PC-3 (cell line): ENCODE data around the gene SRCAP. TPM values are rescaled to one million over a fixed set of nuclear protein-coding genes. Genes with fewer than 3 reads are reported as not detected.
A peak's percentile ranks its signal among the peaks of the same experiment; 100 is the strongest.

Source experiments
- ATAC-seq: fragments of 200-7000 bp; cut with Tn5 transposase; 2 replicates; pipeline ENCODE4 v1.9.1; 2020; ENCODE audit warnings: mild to moderate bottlenecking, moderate library complexity
- BruUV-seq: library from RNA; stranded (reverse); fragments of 400-500 nt; replicated peaks from 2 replicates; lab custom pipeline; 2021; lab: Mats Ljungman, UMichigan
- CTCF ChIA-PET: fragments of 300-600 bp; sonication (Branson Sonifier 250); formaldehyde crosslinking; loops from one replicate; lab custom pipeline; 2022; ENCODE audit warnings: antibody characterized with exemption; lab: Charles Lee
- POLR2A ChIA-PET: fragments of 300-600 bp; sonication (Branson Sonifier 250); formaldehyde crosslinking; loops from one replicate; lab custom pipeline; 2022; ENCODE audit warnings: antibody characterized with exemption; ENCODE audit not compliant: unreplicated experiment; lab: Charles Lee
- DNase-seq: peaks from one replicate; pipeline ENCODE4 v3.0.0-alpha.2; 2015
- H2AFZ ChIP-seq: fragments of 300-600 bp; sonication (generic); 2 replicates; pipeline ENCODE4 v1.6.0; 2016; ENCODE audit warnings: antibody characterized with exemption, low read length
- H3F3A ChIP-seq: fragments of 300-600 bp; sonication (generic); one replicate; pipeline ENCODE4 v1.6.0; 2017; ENCODE audit warnings: antibody characterized with exemption, low read length, control low read depth, mild to moderate bottlenecking; ENCODE audit not compliant: unreplicated experiment
- H3K27ac ChIP-seq: fragments of 300-600 bp; sonication (generic); 2 replicates; pipeline ENCODE4 v1.5.1; 2016; ENCODE audit warnings: mild to moderate bottlenecking, low read length
- H3K27me3 ChIP-seq: fragments of 300-600 bp; sonication (generic); 2 replicates; pipeline ENCODE4 v1.6.1; 2016; ENCODE audit warnings: low read length, mixed read lengths
- H3K36me3 ChIP-seq: fragments of 300-600 bp; sonication (generic); 2 replicates; pipeline ENCODE4 v1.6.1; 2016; ENCODE audit warnings: low read depth, mixed run types, low read length, mixed read lengths
- H3K4me1 ChIP-seq: fragments of 300-600 bp; sonication (generic); 2 replicates; pipeline ENCODE4 v1.5.1; 2016; ENCODE audit warnings: low read length; ENCODE audit not compliant: insufficient read depth
- H3K4me2 ChIP-seq: fragments of 300-600 bp; sonication (generic); 2 replicates; pipeline ENCODE4 v1.6.0; 2016; ENCODE audit warnings: low read length
- H3K4me3 ChIP-seq: fragments of 300-600 bp; sonication (generic); 2 replicates; pipeline ENCODE4 v1.5.1; 2016; ENCODE audit warnings: mild to moderate bottlenecking, low read length, mixed read lengths
- H3K79me2 ChIP-seq: fragments of 300-600 bp; sonication (generic); 2 replicates; pipeline ENCODE4 v1.6.1; 2017; ENCODE audit warnings: low read length, mixed read lengths
- H3K9ac ChIP-seq: fragments of 300-600 bp; sonication (generic); 2 replicates; pipeline ENCODE4 v1.6.0; 2016; ENCODE audit warnings: mild to moderate bottlenecking, low read length
- H3K9me2 ChIP-seq: fragments of 300-600 bp; sonication (generic); replicated peaks from 2 replicates; pipeline ENCODE4 v1.6.1; 2016; ENCODE audit warnings: mixed run types, low read length, mixed read lengths
- H3K9me3 ChIP-seq: fragments of 300-600 bp; sonication (generic); 2 replicates; pipeline ENCODE4 v1.6.1; 2016; ENCODE audit warnings: low read length, mixed read lengths
- H4K20me1 ChIP-seq: fragments of 300-600 bp; sonication (generic); 2 replicates; pipeline ENCODE4 v1.6.1; 2016; ENCODE audit warnings: low read length, mixed read lengths
- EZH2 ChIP-seq: fragments of 300-600 bp; sonication (generic); IDR thresholded peaks from one replicate; pipeline ENCODE4 v1.6.1; 2017; ENCODE audit warnings: antibody characterized with exemption, mild to moderate bottlenecking, low read length; ENCODE audit not compliant: unreplicated experiment
- EZH2phosphoT487 ChIP-seq: fragments of 300-600 bp; sonication (generic); IDR thresholded peaks from 2 replicates; pipeline ENCODE4 v1.6.1; 2018; ENCODE audit warnings: mild to moderate bottlenecking, antibody characterized with exemption, low read length, borderline replicate concordance
- intact Hi-C: fragments of 100-400 bp; cut with micrococcal nuclease; formaldehyde crosslinking; loops from 2 replicates; pipeline ENCODE4 v1.9.0; 2023
- total RNA-seq: library from RNA; depleted of rRNA; stranded (reverse); fragments of >200 nt; gene quantifications from 2 replicates; pipeline ENCODE4 v1.2.3, GENCODE V29; 2014
- TF ChIP-seq, protein P1 (sequence below): fragments of 300-600 bp; sonication (generic); conservative IDR thresholded peaks from 2 replicates; pipeline ENCODE4 v1.5.1; 2017; ENCODE audit warnings: antibody characterized with exemption, low read depth, mild to moderate bottlenecking, low read length

The SRCAP gene
- total RNA-seq, 1 experiment from 2014 or later, result 19.0 TPM

DNA sequence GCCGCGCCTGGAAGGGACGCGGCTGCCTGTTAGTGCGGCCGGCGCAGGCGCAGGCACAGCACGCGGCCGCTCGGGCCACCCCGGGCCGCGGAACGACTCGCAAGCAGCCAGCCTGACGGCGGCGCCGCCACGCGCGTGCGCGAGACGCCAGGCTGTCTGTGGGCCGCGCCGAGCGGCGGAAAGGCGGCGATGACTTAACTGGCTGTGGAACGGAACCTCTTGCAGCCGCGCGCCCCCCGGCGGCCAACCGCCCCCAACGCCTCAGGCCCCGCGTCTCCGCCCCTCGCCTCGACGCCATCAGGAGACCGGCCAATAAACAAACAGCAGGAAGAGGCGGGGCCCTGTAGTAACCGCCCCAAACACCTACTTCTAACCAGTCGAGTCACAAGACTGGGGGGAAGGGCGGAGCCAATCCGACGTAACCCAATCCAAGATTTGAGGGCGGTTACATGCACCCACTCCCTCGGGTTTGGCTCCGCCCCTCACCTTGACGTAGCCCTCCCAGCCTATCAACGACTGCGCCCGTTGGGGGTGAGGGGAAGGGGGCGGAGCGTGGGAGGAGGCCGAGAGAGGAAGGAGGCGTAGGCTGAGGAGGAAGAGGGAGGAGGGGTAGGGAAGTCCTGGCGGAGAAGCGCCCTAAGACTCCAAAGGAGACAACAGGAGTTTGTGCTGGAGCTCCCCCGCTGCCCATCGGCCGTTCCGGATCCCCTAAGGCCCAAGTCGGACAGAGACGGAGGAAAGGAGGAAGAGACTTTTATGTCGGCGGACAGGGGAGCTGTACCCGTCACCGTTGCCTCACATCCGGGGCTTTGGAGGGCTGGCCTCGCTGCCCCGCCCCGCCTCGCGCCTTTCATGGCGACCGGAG, 40.9 kb upstream of the SRCAP start, which contains the start of gene FBRS:
FBRS (plus strand) TSS at position 566 of the 865 bp plus-strand sequence. CDS start 1,088 bp downstream, outside the sequence.
- Histone ChIP-seq H2AFZ (peak within 1 kb of the TSS; percentile 95), H3K9me3 (no peaks in the 10 kb centered on the region), H3F3A (no peaks in the 10 kb centered on the region), H3K4me2 (peak within 1 kb of the TSS; percentile 99), H4K20me1 (no peaks in the 10 kb centered on the region), H3K4me1 (peaks cover 23% of the 10 kb centered on the region), H3K27ac (peak within 1 kb of the TSS; percentile 96), H3K4me3 (peak within 1 kb of the TSS; percentile 94), H3K9me2 (no peaks in the 10 kb centered on the region), H3K27me3 (no peaks in the 10 kb centered on the region), H3K79me2 (peaks cover 34% of the 10 kb centered on the region), H3K9ac (peak within 1 kb of the TSS; percentile 97), H3K36me3 (peaks cover 5% of the 10 kb centered on the region; the same call in 1 of the 2 replicates)
- ATAC-seq (peak; percentile 72), DNase-seq (peak; percentile 99)
- peak; percentile 97 for TF ChIP-seq EZH2phosphoT487
- TF ChIP-seq EZH2, result no peak
- TF ChIP-seq, protein P1, sequence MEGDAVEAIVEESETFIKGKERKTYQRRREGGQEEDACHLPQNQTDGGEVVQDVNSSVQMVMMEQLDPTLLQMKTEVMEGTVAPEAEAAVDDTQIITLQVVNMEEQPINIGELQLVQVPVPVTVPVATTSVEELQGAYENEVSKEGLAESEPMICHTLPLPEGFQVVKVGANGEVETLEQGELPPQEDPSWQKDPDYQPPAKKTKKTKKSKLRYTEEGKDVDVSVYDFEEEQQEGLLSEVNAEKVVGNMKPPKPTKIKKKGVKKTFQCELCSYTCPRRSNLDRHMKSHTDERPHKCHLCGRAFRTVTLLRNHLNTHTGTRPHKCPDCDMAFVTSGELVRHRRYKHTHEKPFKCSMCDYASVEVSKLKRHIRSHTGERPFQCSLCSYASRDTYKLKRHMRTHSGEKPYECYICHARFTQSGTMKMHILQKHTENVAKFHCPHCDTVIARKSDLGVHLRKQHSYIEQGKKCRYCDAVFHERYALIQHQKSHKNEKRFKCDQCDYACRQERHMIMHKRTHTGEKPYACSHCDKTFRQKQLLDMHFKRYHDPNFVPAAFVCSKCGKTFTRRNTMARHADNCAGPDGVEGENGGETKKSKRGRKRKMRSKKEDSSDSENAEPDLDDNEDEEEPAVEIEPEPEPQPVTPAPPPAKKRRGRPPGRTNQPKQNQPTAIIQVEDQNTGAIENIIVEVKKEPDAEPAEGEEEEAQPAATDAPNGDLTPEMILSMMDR, result peak; percentile 62
- BruUV-seq, result no TSS peak
- ChIA-PET POLR2A (interaction anchor here (0.5 to 0.7 kb wide), 3 partner anchors 24 to 571 kb away, joined by 3 to 14 read pairs (median 5); a partner anchor contains a TSS), CTCF (no interaction called here)
- intact Hi-C loops, result loop anchor here (1.0 to 5.0 kb wide), 2 partner anchors 40 to 104 kb away; partner anchors contain the start of genes CFAP119 and RNF40

DNA sequence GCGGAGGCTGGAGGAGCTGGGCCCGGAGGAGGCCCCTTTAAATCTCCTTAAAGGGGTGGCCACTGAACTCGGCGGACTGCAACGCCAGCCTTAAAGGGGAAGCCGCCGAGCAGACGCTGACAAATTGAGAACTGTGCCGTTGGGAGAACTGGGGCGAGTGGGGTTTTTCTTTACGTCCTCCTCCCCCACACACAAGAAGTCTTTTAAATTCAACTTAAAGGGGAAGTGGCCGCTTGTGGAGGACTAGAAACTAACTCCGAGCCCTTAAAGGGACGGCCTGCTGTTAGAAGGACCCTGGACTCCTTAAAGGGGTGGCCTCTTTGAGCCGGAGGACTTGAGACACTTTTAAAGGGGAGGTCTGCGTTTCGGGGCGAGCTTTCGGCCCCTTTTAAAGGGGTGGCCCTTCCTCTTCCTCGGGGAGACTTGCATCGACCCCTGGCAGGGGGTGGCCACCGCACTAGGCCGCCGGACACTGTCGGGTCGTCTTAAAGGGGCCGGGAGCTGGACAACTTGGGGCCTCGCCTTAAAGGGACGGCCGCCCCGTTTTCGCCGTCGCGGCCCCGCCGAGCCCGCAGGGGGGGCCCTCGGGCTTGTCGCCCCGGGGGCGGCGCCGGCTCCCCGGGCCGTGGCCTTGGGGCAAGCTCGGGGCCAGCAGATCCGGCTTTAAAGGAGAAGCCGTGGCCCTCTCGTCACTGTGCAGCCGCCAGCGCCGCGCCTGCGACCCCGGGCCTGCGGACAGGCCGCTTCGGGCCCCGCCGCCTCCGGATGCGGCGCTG, 40.1 kb upstream of the SRCAP start:
- intact Hi-C loops, result loop anchor here (1.0 to 5.0 kb wide), 2 partner anchors 39 to 103 kb away; partner anchors contain the start of genes CFAP119 and RNF40
- Histone ChIP-seq H3K9me3 (no peaks in the 10 kb centered on the region), H3K9me2 (no peaks in the 10 kb centered on the region), H3K4me3 (peak overlapping the region; percentile 94), H3K4me2 (peak overlapping the region; percentile 76), H3K27ac (peak overlapping the region; percentile 96), H2AFZ (peak overlapping the region; percentile 73), H3K4me1 (peaks cover 23% of the 10 kb centered on the region), H4K20me1 (no peaks in the 10 kb centered on the region), H3K36me3 (peaks cover 11% of the 10 kb centered on the region), H3F3A (no peaks in the 10 kb centered on the region), H3K79me2 (peaks cover 39% of the 10 kb centered on the region), H3K27me3 (no peaks in the 10 kb centered on the region), H3K9ac (peak overlapping the region; percentile 97)
- POLR2A ChIA-PET, result interaction anchor here (0.5 to 0.7 kb wide), 4 partner anchors 25 to 572 kb away, joined by 3 to 14 read pairs (median 5); a partner anchor contains a TSS
- BruUV-seq, result TSS peak; percentile 88
- ATAC-seq (peak; percentile 8), DNase-seq (peak; percentile 94)
- CTCF ChIA-PET, result interaction anchor here (0.6 kb wide), 1 partner anchor 76 kb away, joined by 3 read pairs; no protein-coding TSS in a partner anchor
- TF ChIP-seq, protein P1, result 0 out of 2 replicates have a peak, but pooled peaks have one; percentile 17
- no peak for TF ChIP-seq EZH2
